ENCODE data around the gene COL9A3. TPM values are rescaled to one million over a fixed set of nuclear protein-coding genes. Genes with fewer than 3 reads are reported as not detected.

Gene COL9A3
- total and polyA plus RNA-seq, 8 donors, result 1.7 to 183 (median 9.5) TPM

GRCh38 chr20:62812907-62813200 is 4.0 kb upstream of the COL9A3 start:
- WGBS, 2 donors, result 90 to 95% methylated on average over 9 to 11 of the region's 11 CpGs
- DNase-seq (no peak), ATAC-seq (no peak), FAIRE-seq (no peak)
- Histone ChIP-seq H3K27ac (no peak overlapping the region), H3K4me3 (no peak overlapping the region), H3K36me3 (peaks cover 0 to 43% (median 22%) of the 10 kb centered on the region in 3 donors), H3K27me3 (peaks cover 0 to 5% (median 0%) of the 10 kb centered on the region in 4 donors), H3K9me3 (no peaks in the 10 kb centered on the region), H3K4me1 (no peaks in the 10 kb centered on the region)
- TF ChIP-seq CTCF (IDR thresholded peaks at IDR 0.05), result no peak
- intact Hi-C loops (cut with DNase I), result no loop called here

DNA sequence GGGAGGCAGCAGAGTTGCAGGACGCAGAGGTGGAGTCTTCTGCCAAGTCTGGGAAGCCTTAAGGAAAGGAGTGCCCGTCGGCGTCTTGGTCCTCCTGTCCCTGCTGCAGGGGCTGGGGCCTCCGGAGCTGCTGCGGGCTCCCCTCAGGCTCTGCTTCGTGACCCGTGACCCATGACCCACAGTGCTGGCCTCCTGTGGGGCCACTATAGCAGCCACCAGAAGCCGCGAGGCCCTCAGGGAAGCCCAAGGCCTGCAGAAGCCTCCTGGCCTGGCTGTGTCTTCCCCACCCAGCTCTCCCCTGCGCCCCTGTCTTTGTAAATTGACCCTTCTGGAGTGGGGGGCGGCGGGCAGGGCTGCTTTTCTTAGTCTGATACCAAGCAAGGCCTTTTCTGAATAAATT is 3.3 kb upstream of the COL9A3 start:
- Histone ChIP-seq H3K36me3 (peaks cover 0 to 42% (median 22%) of the 10 kb centered on the region in 3 donors), H3K4me1 (peaks cover 0 to 3% (median 0%) of the 10 kb centered on the region in 3 donors), H3K27ac (no peak overlapping the region), H3K27me3 (peaks cover 0 to 5% (median 0%) of the 10 kb centered on the region in 4 donors), H3K4me3 (no peak overlapping the region), H3K9me3 (no peaks in the 10 kb centered on the region)
- DNase-seq, result no peak
- no peak for ATAC-seq
- no peak for TF ChIP-seq CTCF (IDR thresholded peaks at IDR 0.05)
- intact Hi-C loops (cut with DNase I), result no loop called here
- FAIRE-seq, result no peak
- 87 to 93% methylated on average over 13 of the region's 13 CpGs for WGBS, 2 donors

- H3K9me3 ChIP-seq, result no peaks in the 10 kb centered on the region
- intact Hi-C loops (cut with DNase I), result no loop called here
- ATAC-seq (no peak), DNase-seq (no peak), FAIRE-seq (no peak)
- WGBS, 2 donors, result 64 to 72% methylated on average over 12 to 13 of the region's 13 CpGs
- no peak for TF ChIP-seq CTCF (IDR thresholded peaks at IDR 0.05)
- no peak overlapping the region for H3K4me3 ChIP-seq
- H3K27ac ChIP-seq, result no peak overlapping the region
- peaks cover 0 to 36% (median 22%) of the 10 kb centered on the region in 3 donors for H3K36me3 ChIP-seq
- peaks cover 0 to 5% (median 0%) of the 10 kb centered on the region in 4 donors for H3K27me3 ChIP-seq
- peaks cover 0 to 6% (median 0%) of the 10 kb centered on the region in 3 donors for H3K4me1 ChIP-seq
These were observed 2.7 kb upstream of the COL9A3 start for GRCh38 chr20:62814060-62814708.

DNA sequence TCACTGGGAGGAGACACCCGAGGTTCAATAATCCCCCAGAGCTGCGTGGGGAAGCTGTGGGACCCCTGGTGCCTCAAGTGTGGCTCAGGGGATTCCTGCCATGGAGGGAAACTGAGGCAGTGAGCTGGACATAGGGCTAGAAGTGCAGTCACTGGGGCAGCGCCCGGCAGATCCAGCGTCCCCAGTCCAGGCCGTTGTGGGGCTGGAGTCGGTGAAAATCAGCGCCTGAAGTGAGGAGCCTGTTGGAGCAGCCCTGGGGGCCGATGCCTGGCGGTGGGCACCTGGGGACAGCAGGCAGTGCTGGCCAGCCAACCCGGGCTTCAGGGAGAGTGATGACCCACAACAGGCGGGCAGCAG is 2.2 kb upstream of the COL9A3 start:
- H3K36me3 ChIP-seq, result peaks cover 0 to 31% (median 18%) of the 10 kb centered on the region in 3 donors
- peaks cover 0 to 6% (median 0%) of the 10 kb centered on the region in 3 donors for H3K4me1 ChIP-seq
- DNase-seq (no peak), FAIRE-seq (no peak), ATAC-seq (no peak)
- H3K27ac ChIP-seq, result no peak overlapping the region
- H3K27me3 ChIP-seq, result peaks cover 0 to 5% (median 0%) of the 10 kb centered on the region in 4 donors
- 43 to 64% methylated on average over 12 of the region's 12 CpGs for WGBS, 2 donors
- intact Hi-C loops (cut with DNase I), result no loop called here
- TF ChIP-seq CTCF (IDR thresholded peaks at IDR 0.05), result no peak
- no peak overlapping the region for H3K4me3 ChIP-seq
- no peaks in the 10 kb centered on the region for H3K9me3 ChIP-seq

Data from pancreas (tissue), 10 donors.